ENCODE measurements around the gene BCL2L14.
A peak's percentile ranks its signal among the peaks of the same experiment; 100 is the strongest.

BCL2L14 gene

GRCh38 chr12:12054993-12055392 lies 15.7 kb upstream of the BCL2L14 start:
- TF ChIP-seq, protein P1, sequence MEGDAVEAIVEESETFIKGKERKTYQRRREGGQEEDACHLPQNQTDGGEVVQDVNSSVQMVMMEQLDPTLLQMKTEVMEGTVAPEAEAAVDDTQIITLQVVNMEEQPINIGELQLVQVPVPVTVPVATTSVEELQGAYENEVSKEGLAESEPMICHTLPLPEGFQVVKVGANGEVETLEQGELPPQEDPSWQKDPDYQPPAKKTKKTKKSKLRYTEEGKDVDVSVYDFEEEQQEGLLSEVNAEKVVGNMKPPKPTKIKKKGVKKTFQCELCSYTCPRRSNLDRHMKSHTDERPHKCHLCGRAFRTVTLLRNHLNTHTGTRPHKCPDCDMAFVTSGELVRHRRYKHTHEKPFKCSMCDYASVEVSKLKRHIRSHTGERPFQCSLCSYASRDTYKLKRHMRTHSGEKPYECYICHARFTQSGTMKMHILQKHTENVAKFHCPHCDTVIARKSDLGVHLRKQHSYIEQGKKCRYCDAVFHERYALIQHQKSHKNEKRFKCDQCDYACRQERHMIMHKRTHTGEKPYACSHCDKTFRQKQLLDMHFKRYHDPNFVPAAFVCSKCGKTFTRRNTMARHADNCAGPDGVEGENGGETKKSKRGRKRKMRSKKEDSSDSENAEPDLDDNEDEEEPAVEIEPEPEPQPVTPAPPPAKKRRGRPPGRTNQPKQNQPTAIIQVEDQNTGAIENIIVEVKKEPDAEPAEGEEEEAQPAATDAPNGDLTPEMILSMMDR (IDR thresholded peaks at IDR 0.05; ENCODE audit: control insufficient read depth, extremely low read depth, insufficient read depth), result no peak
- H3K4me3 ChIP-seq (ENCODE audit: low read depth, low read length), result no peak overlapping the region
- DNase-seq (ENCODE audit: low read depth), result no peak

- DNase-seq (ENCODE audit: low read depth), result peak; percentile 58
- TF ChIP-seq, protein P1 (IDR thresholded peaks at IDR 0.05; ENCODE audit: control insufficient read depth, extremely low read depth, insufficient read depth), result no peak
- 0 out of 2 replicates have a peak overlapping the region, but pooled peaks have one; percentile 9 for H3K4me3 ChIP-seq (ENCODE audit: low read depth, low read length)
Observed at GRCh38 chr12:12056951-12057350, 13.8 kb upstream of the BCL2L14 start.

DNA sequence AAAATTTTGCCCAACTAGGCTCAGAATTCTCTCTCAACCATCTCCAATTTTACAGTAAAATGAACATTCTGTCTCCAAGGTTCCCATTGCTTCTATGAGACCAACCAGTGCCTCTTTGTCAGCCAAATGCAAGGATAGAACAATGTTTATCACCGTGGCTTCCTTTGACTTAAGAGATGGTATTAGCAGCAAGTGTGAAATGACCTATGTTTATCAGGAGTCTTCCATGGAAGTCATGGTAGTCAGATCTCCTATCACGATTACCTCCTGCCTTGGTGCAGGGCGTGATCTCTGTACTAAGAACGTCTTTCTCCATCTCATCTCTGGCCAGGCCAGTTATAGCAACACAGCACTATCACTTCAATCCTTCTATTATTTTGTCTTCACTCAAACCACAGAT lies 6.1 kb upstream of the BCL2L14 start:
- H3K4me3 ChIP-seq (ENCODE audit: low read depth, low read length), result no peak overlapping the region
- TF ChIP-seq, protein P1 (IDR thresholded peaks at IDR 0.05; ENCODE audit: control insufficient read depth, extremely low read depth, insufficient read depth), result no peak
- DNase-seq (ENCODE audit: low read depth), result no peak

- no peak for DNase-seq (ENCODE audit: low read depth)
- TF ChIP-seq, protein P1 (IDR thresholded peaks at IDR 0.05; ENCODE audit: control insufficient read depth, extremely low read depth, insufficient read depth), result no peak
- no peak overlapping the region for H3K4me3 ChIP-seq (ENCODE audit: low read depth, low read length)
Observed at GRCh38 chr12:12068751-12069150, 2.0 kb upstream of the BCL2L14 start.

- TF ChIP-seq, protein P1 (IDR thresholded peaks at IDR 0.05; ENCODE audit: control insufficient read depth, extremely low read depth, insufficient read depth), result no peak
- DNase-seq (ENCODE audit: low read depth), result no peak
Observed at GRCh38 chr12:12069821-12070548, 754 bp upstream of the BCL2L14 start.

DNA sequence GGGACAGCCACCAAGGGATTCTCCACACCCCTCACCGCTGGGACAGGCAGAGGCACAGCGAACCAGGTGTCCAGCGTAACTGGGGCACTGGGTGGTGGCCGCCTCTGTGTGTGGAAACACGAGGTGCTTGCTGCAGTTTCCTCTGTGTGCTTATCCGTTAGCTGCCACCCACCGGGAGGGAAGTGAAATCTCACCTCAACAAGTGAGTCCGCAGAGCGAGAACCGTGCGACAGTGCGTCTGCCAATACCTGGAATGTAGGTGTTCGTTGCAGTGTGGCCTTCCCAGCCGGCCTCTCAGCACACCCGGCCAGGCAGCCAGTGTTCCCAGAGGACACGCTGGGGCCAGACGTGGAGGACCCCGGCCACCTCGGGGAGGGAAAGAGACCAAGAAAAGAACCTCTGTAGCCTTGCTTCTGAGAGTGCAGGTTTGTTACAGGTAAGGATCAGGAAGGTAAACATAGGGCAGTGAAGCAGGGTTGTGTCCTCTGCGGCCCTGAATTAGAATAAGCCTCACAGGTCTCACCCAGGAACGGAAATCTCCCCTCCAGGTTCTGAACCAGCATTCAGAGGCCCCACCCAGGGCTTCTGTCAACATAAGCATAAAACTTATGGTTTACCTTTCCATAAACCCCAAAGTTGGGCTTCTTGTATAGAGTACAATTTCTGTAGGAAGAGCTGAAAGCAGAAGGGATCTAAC lies 1.5 kb downstream of the BCL2L14 start:
- H3K4me3 ChIP-seq (ENCODE audit: low read depth, low read length), result no peak overlapping the region

More at GRCh38 chr12:12069821-12070548, 754 bp upstream of the BCL2L14 start:
- H3K4me3 ChIP-seq (ENCODE audit: low read depth, low read length), result no peak overlapping the region; the same call in 1 of the 2 replicates

More for the DNA sequence above, 1.5 kb downstream of the BCL2L14 start:
- TF ChIP-seq, protein P1 (IDR thresholded peaks at IDR 0.05; ENCODE audit: control insufficient read depth, extremely low read depth, insufficient read depth), result no peak
- DNase-seq (ENCODE audit: low read depth), result no peak
